T-helper 1 cell treated with Interleukin-12 subunit alpha and Interleukin-12 subunit beta and Interleukin-4 antibody, amounts not matched to agents 30 μg/mL and 1 μg/mL, for 36 hours (primary cell): ENCODE results near the gene SUN3.
"Not testable (repeated sequence)": the region's sequence is repeated elsewhere in the genome, so short reads cannot be mapped to it uniquely, and the experiment has no call there.

Experiments used
- H3K27ac Mint-ChIP-seq: one replicate; pipeline ENCODE4 v1.8.0; 2021; ENCODE audit warnings: mild to moderate bottlenecking, mixed read lengths
- H3K27me3 Mint-ChIP-seq: one replicate; pipeline ENCODE4 v1.8.0; 2021; ENCODE audit warnings: low read depth, mixed read lengths
- H3K36me3 Mint-ChIP-seq: one replicate; pipeline ENCODE4 v1.8.0; 2021; ENCODE audit warnings: low read depth, mixed read lengths
- H3K4me1 Mint-ChIP-seq: one replicate; pipeline ENCODE4 v1.8.0; 2021; ENCODE audit warnings: low read depth, mixed read lengths
- H3K4me3 Mint-ChIP-seq: one replicate; pipeline ENCODE4 v1.8.0; 2021; ENCODE audit warnings: mild to moderate bottlenecking, moderate library complexity, mixed read lengths
- H3K9me3 Mint-ChIP-seq: one replicate; pipeline ENCODE4 v1.8.0; 2021; ENCODE audit warnings: mixed read lengths

SUN3 gene

GRCh38 chr7:47949703-47950102, 79.2 kb downstream of the SUN3 start:
- no peaks in the 10 kb centered on the region for H3K36me3 Mint-ChIP-seq
- H3K4me1 Mint-ChIP-seq: no peaks in the 10 kb centered on the region
- no peaks in the 10 kb centered on the region for H3K27me3 Mint-ChIP-seq
- H3K4me3 Mint-ChIP-seq: no peak overlapping the region
- H3K9me3 Mint-ChIP-seq: no peaks in the 10 kb centered on the region
- H3K27ac Mint-ChIP-seq: no peak overlapping the region

GRCh38 chr7:47948141-47948790, 80.6 kb downstream of the SUN3 start, which contains the start of gene PKD1L1:
TSS of gene PKD1L1 (minus strand) at chr7:47948466. CDS start at chr7:47948440, 26 bp downstream.
- no peaks in the 10 kb centered on the region for H3K36me3 Mint-ChIP-seq
- H3K9me3 Mint-ChIP-seq: no peaks in the 10 kb centered on the region
- H3K27me3 Mint-ChIP-seq: no peaks in the 10 kb centered on the region
- H3K27ac Mint-ChIP-seq: no peak within 1 kb of the TSS
- no peak within 1 kb of the TSS for H3K4me3 Mint-ChIP-seq
- H3K4me1 Mint-ChIP-seq: no peaks in the 10 kb centered on the region

- Mint-ChIP-seq H3K36me3 (no peaks in the 10 kb centered on the region), H3K4me3 (no peak overlapping the region)
These were observed 81.6 kb downstream of the SUN3 start for GRCh38 chr7:47947355-47947749.

GRCh38 chr7:47946581-47947354, 82.1 kb downstream of the SUN3 start:
- Mint-ChIP-seq H3K36me3 (no peaks in the 10 kb centered on the region), H3K9me3 (no peaks in the 10 kb centered on the region), H3K4me3 (no peak overlapping the region), H3K4me1 (no peaks in the 10 kb centered on the region), H3K27ac (no peak overlapping the region), H3K27me3 (no peaks in the 10 kb centered on the region)

More at GRCh38 chr7:47947355-47947749, 81.6 kb downstream of the SUN3 start:
- Mint-ChIP-seq H3K27me3 (no peaks in the 10 kb centered on the region), H3K4me1 (no peaks in the 10 kb centered on the region), H3K27ac (no peak overlapping the region), H3K9me3 (no peaks in the 10 kb centered on the region)

GRCh38 chr7:47945261-47946015, 83.5 kb downstream of the SUN3 start:
- Mint-ChIP-seq H3K4me1 (no peaks in the 10 kb centered on the region), H3K27ac (no peak overlapping the region), H3K27me3 (no peaks in the 10 kb centered on the region), H3K36me3 (no peaks in the 10 kb centered on the region), H3K9me3 (no peaks in the 10 kb centered on the region), H3K4me3 (no peak overlapping the region)

GRCh38 chr7:47944536-47945260, 84.2 kb downstream of the SUN3 start:
- Mint-ChIP-seq H3K27me3 (no peaks in the 10 kb centered on the region), H3K27ac (no peak overlapping the region), H3K4me3 (no peak overlapping the region), H3K4me1 (no peaks in the 10 kb centered on the region), H3K36me3 (no peaks in the 10 kb centered on the region), H3K9me3 (no peaks in the 10 kb centered on the region)

- H3K27ac Mint-ChIP-seq: no peak overlapping the region
- no peaks in the 10 kb centered on the region for H3K9me3 Mint-ChIP-seq
- H3K27me3 Mint-ChIP-seq: no peaks in the 10 kb centered on the region
These were observed 85.0 kb downstream of the SUN3 start for GRCh38 chr7:47943676-47944474.

GRCh38 chr7:47942651-47943050, 86.3 kb downstream of the SUN3 start:
- H3K4me1 Mint-ChIP-seq, H3K9me3 Mint-ChIP-seq, H3K36me3 Mint-ChIP-seq, H3K4me3 Mint-ChIP-seq, H3K27ac Mint-ChIP-seq, H3K27me3 Mint-ChIP-seq: not testable (repeated sequence)

More at GRCh38 chr7:47943676-47944474, 85.0 kb downstream of the SUN3 start:
- H3K4me3 Mint-ChIP-seq: no peak overlapping the region
- H3K4me1 Mint-ChIP-seq: no peaks in the 10 kb centered on the region
- no peaks in the 10 kb centered on the region for H3K36me3 Mint-ChIP-seq

GRCh38 chr7:47942132-47942531, 86.8 kb downstream of the SUN3 start:
- peaks cover 8% of the 10 kb centered on the region for H3K4me1 Mint-ChIP-seq

GRCh38 chr7:47941136-47941844, 87.6 kb downstream of the SUN3 start:
- Mint-ChIP-seq H3K36me3 (no peaks in the 10 kb centered on the region), H3K9me3 (no peaks in the 10 kb centered on the region), H3K27me3 (no peaks in the 10 kb centered on the region), H3K27ac (no peak overlapping the region), H3K4me1 (peaks cover 8% of the 10 kb centered on the region), H3K4me3 (no peak overlapping the region)

More at GRCh38 chr7:47942132-47942531, 86.8 kb downstream of the SUN3 start:
- Mint-ChIP-seq H3K4me3 (no peak overlapping the region), H3K36me3 (no peaks in the 10 kb centered on the region), H3K9me3 (no peaks in the 10 kb centered on the region), H3K27ac (no peak overlapping the region), H3K27me3 (no peaks in the 10 kb centered on the region)

GRCh38 chr7:47940088-47941013, 88.6 kb downstream of the SUN3 start:
- no peak overlapping the region for H3K27ac Mint-ChIP-seq

GRCh38 chr7:47939425-47940036, 89.4 kb downstream of the SUN3 start:
- Mint-ChIP-seq H3K36me3 (no peaks in the 10 kb centered on the region), H3K27ac (no peak overlapping the region), H3K4me3 (no peak overlapping the region), H3K9me3 (no peaks in the 10 kb centered on the region), H3K27me3 (no peaks in the 10 kb centered on the region), H3K4me1 (peaks cover 8% of the 10 kb centered on the region)

More at GRCh38 chr7:47940088-47941013, 88.6 kb downstream of the SUN3 start:
- Mint-ChIP-seq H3K4me3 (no peak overlapping the region), H3K9me3 (no peaks in the 10 kb centered on the region), H3K36me3 (no peaks in the 10 kb centered on the region), H3K4me1 (peaks cover 8% of the 10 kb centered on the region), H3K27me3 (no peaks in the 10 kb centered on the region)
